ENCODE results near the gene ALDH6A1. TPM values are rescaled to one million over a fixed set of nuclear protein-coding genes. Genes with fewer than 3 reads are reported as not detected.

Gene ALDH6A1
- total RNA-seq, 1 experiment from 2014 or later, result 43.0 TPM

- no peak overlapping the region for H3K4me3 ChIP-seq (ENCODE audit: low read length)
- H3K79me2 ChIP-seq (ENCODE audit: low read length), result no peaks in the 10 kb centered on the region
- H3K36me3 ChIP-seq (ENCODE audit: insufficient read depth, low read length), result no peaks in the 10 kb centered on the region
- H2AFZ ChIP-seq (ENCODE audit: low read length), result no peak overlapping the region
- no peak overlapping the region for H3K4me2 ChIP-seq (ENCODE audit: low read depth, low read length, poor library complexity, severe bottlenecking)
- H3K27ac ChIP-seq (ENCODE audit: low read length), result no peak overlapping the region
- H3K9me2 ChIP-seq (replicated peaks; ENCODE audit: insufficient read depth, low read length), result no peaks in the 10 kb centered on the region
- H3K27me3 ChIP-seq (ENCODE audit: low read length), result no peaks in the 10 kb centered on the region
- H3K9me3 ChIP-seq (ENCODE audit: low read length), result no peaks in the 10 kb centered on the region
- no peaks in the 10 kb centered on the region for H3K4me1 ChIP-seq (ENCODE audit: low read length)
- H4K20me1 ChIP-seq (ENCODE audit: insufficient read depth, low read depth, low read length), result no peaks in the 10 kb centered on the region
- DNase-seq, result peak; percentile 89
- no peak overlapping the region for H3K9ac ChIP-seq (ENCODE audit: low read length)
Measured at GRCh38 chr14:74038020-74038859, 46.0 kb downstream of the ALDH6A1 start.

- no peaks in the 10 kb centered on the region for H3K4me1 ChIP-seq (ENCODE audit: low read length)
- no peak overlapping the region for H3K4me2 ChIP-seq (ENCODE audit: low read depth, low read length, poor library complexity, severe bottlenecking)
- H3K9me3 ChIP-seq (ENCODE audit: low read length), result no peaks in the 10 kb centered on the region
- no peak overlapping the region for H3K27ac ChIP-seq (ENCODE audit: low read length)
- H3K9ac ChIP-seq (ENCODE audit: low read length), result no peak overlapping the region
- H3K9me2 ChIP-seq (replicated peaks; ENCODE audit: insufficient read depth, low read length), result no peaks in the 10 kb centered on the region
- H3K36me3 ChIP-seq (ENCODE audit: insufficient read depth, low read length), result no peaks in the 10 kb centered on the region
- no peaks in the 10 kb centered on the region for H4K20me1 ChIP-seq (ENCODE audit: insufficient read depth, low read depth, low read length)
- DNase-seq, result no peak
- H3K4me3 ChIP-seq (ENCODE audit: low read length), result no peak overlapping the region
- H3K79me2 ChIP-seq (ENCODE audit: low read length), result no peaks in the 10 kb centered on the region
- H2AFZ ChIP-seq (ENCODE audit: low read length), result no peak overlapping the region
- no peaks in the 10 kb centered on the region for H3K27me3 ChIP-seq (ENCODE audit: low read length)
Measured at GRCh38 chr14:74035556-74035955, 48.7 kb downstream of the ALDH6A1 start.

GRCh38 chr14:74034572-74034971 lies 49.7 kb downstream of the ALDH6A1 start:
- no peaks in the 10 kb centered on the region for H3K27me3 ChIP-seq (ENCODE audit: low read length)
- no peaks in the 10 kb centered on the region for H3K9me2 ChIP-seq (replicated peaks; ENCODE audit: insufficient read depth, low read length)
- H3K9ac ChIP-seq (ENCODE audit: low read length), result no peak overlapping the region
- no peak overlapping the region for H2AFZ ChIP-seq (ENCODE audit: low read length)
- H4K20me1 ChIP-seq (ENCODE audit: insufficient read depth, low read depth, low read length), result no peaks in the 10 kb centered on the region
- H3K36me3 ChIP-seq (ENCODE audit: insufficient read depth, low read length), result no peaks in the 10 kb centered on the region
- H3K4me1 ChIP-seq (ENCODE audit: low read length), result no peaks in the 10 kb centered on the region
- no peaks in the 10 kb centered on the region for H3K9me3 ChIP-seq (ENCODE audit: low read length)
- no peak overlapping the region for H3K27ac ChIP-seq (ENCODE audit: low read length)
- no peak for DNase-seq
- no peak overlapping the region for H3K4me2 ChIP-seq (ENCODE audit: low read depth, low read length, poor library complexity, severe bottlenecking)
- H3K4me3 ChIP-seq (ENCODE audit: low read length), result no peak overlapping the region
- H3K79me2 ChIP-seq (ENCODE audit: low read length), result no peaks in the 10 kb centered on the region

DNA sequence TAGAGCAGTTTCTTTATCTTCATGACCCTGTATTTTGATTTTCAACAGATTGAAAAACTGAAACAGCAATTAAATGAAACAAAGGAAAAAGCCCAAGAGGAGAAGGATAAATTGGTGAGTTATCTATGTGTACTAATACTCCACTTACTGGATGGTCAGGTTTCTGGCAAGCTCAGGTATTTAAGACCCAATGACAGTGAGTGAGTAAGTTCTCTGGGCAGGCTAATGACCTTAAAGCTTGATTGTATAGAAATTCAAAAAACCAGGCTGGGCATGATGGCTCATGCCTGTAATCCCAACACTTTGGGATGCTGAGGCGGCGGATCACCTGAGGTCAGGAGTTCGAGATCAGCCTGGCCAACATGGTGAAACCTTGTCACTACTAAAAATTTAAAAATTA lies 55.1 kb downstream of the ALDH6A1 start:
- Histone ChIP-seq H3K9me3 (ENCODE audit: low read length) (no peaks in the 10 kb centered on the region), H3K27ac (ENCODE audit: low read length) (no peak overlapping the region), H3K9ac (ENCODE audit: low read length) (no peak overlapping the region), H4K20me1 (ENCODE audit: insufficient read depth, low read depth, low read length) (no peaks in the 10 kb centered on the region), H3K9me2 (replicated peaks; ENCODE audit: insufficient read depth, low read length) (no peaks in the 10 kb centered on the region), H3K4me1 (ENCODE audit: low read length) (no peaks in the 10 kb centered on the region), H3K4me2 (ENCODE audit: low read depth, low read length, poor library complexity, severe bottlenecking) (no peak overlapping the region), H3K27me3 (ENCODE audit: low read length) (no peaks in the 10 kb centered on the region), H2AFZ (ENCODE audit: low read length) (no peak overlapping the region), H3K36me3 (ENCODE audit: insufficient read depth, low read length) (no peaks in the 10 kb centered on the region), H3K4me3 (ENCODE audit: low read length) (no peak overlapping the region), H3K79me2 (ENCODE audit: low read length) (no peaks in the 10 kb centered on the region)
- DNase-seq, result no peak

- no peaks in the 10 kb centered on the region for H3K9me3 ChIP-seq (ENCODE audit: low read length)
- H3K4me1 ChIP-seq (ENCODE audit: low read length), result peaks cover 12% of the 10 kb centered on the region
- no peaks in the 10 kb centered on the region for H3K9me2 ChIP-seq (replicated peaks; ENCODE audit: insufficient read depth, low read length)
- H3K27ac ChIP-seq (ENCODE audit: low read length), result no peak overlapping the region
- H3K36me3 ChIP-seq (ENCODE audit: insufficient read depth, low read length), result no peaks in the 10 kb centered on the region
- DNase-seq, result no peak
- no peaks in the 10 kb centered on the region for H4K20me1 ChIP-seq (ENCODE audit: insufficient read depth, low read depth, low read length)
- no peak overlapping the region for H3K9ac ChIP-seq (ENCODE audit: low read length)
- no peak overlapping the region for H3K4me2 ChIP-seq (ENCODE audit: low read depth, low read length, poor library complexity, severe bottlenecking)
- no peaks in the 10 kb centered on the region for H3K27me3 ChIP-seq (ENCODE audit: low read length)
- no peak overlapping the region for H2AFZ ChIP-seq (ENCODE audit: low read length)
- H3K79me2 ChIP-seq (ENCODE audit: low read length), result peaks cover 13% of the 10 kb centered on the region
- H3K4me3 ChIP-seq (ENCODE audit: low read length), result no peak overlapping the region
Measured at GRCh38 chr14:74022346-74022745, 61.9 kb downstream of the ALDH6A1 start.

DNA sequence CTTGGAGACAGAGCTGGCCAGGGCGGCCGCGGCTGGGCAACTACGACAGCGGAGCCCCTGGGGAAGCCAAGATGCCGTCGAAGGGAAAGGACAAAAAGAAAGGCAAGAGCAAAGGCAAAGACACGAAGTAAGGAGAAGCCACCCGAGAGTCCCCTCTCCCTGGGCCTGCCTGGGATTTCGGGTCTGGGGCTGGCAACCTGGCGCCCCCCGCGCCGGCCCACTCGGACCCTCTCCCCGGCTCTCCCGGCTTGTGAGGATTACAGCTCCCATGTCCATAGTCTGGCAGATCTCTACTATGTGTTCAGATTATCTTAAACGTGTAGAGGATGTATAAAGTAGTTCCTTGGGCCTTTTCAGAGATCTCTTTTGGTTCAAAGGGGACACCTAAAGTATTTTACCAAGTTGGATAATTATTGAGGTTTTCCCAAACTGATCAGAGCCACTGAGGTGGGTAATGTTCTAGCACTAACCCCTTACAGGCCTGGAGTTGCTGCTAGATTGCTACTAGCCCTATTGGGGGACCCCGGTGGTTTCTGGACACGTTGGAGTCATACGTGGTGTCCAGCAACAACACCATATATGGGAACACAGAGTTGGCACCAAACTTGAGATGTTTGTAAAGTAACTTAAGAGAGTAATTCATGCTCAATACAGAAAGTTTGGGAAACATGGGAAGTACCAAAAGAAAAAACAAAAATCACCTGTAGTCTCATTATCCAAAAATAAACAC lies 64.7 kb downstream of the ALDH6A1 start:
- H3K4me3 ChIP-seq (ENCODE audit: low read length), result peak overlapping the region; percentile 95
- no peaks in the 10 kb centered on the region for H3K9me3 ChIP-seq (ENCODE audit: low read length)
- peaks cover 25% of the 10 kb centered on the region for H3K79me2 ChIP-seq (ENCODE audit: low read length)
- no peaks in the 10 kb centered on the region for H3K9me2 ChIP-seq (replicated peaks; ENCODE audit: insufficient read depth, low read length)
- no peaks in the 10 kb centered on the region for H3K27me3 ChIP-seq (ENCODE audit: low read length)
- peak overlapping the region; percentile 81 for H3K4me2 ChIP-seq (ENCODE audit: low read depth, low read length, poor library complexity, severe bottlenecking)
- H3K4me1 ChIP-seq (ENCODE audit: low read length), result peaks cover 20% of the 10 kb centered on the region
- H3K27ac ChIP-seq (ENCODE audit: low read length), result no peak overlapping the region
- DNase-seq, result no peak
- H4K20me1 ChIP-seq (ENCODE audit: insufficient read depth, low read depth, low read length), result no peaks in the 10 kb centered on the region
- no peaks in the 10 kb centered on the region for H3K36me3 ChIP-seq (ENCODE audit: insufficient read depth, low read length)
- peak overlapping the region; percentile 74 for H2AFZ ChIP-seq (ENCODE audit: low read length)
- H3K9ac ChIP-seq (ENCODE audit: low read length), result peak overlapping the region; percentile 96

- peak within 1 kb of the TSS; percentile 95 for H3K4me3 ChIP-seq (ENCODE audit: low read length)
- H4K20me1 ChIP-seq (ENCODE audit: insufficient read depth, low read depth, low read length), result no peaks in the 10 kb centered on the region
Measured at GRCh38 chr14:74018586-74019407, 65.5 kb downstream of the ALDH6A1 start, which contains the start of the genes BBOF1 and ENTPD5. TSS of gene BBOF1 (plus strand) at chr14:74019349. CDS start at chr14:74019479, 130 bp downstream. TSS of gene ENTPD5 (minus strand) at chr14:74019288. CDS start at chr14:73988102, 31,186 bp downstream.

More at GRCh38 chr14:74018586-74019407, 65.5 kb downstream of the ALDH6A1 start, which contains the start of the genes BBOF1 and ENTPD5:
- H3K79me2 ChIP-seq (ENCODE audit: low read length), result peaks cover 25% of the 10 kb centered on the region
- H3K4me2 ChIP-seq (ENCODE audit: low read depth, low read length, poor library complexity, severe bottlenecking), result peak within 1 kb of the TSS; percentile 81
- DNase-seq, result peak; percentile 96
- H3K9me3 ChIP-seq (ENCODE audit: low read length), result no peaks in the 10 kb centered on the region
- H3K9ac ChIP-seq (ENCODE audit: low read length), result peak within 1 kb of the TSS; percentile 96
- peaks cover 20% of the 10 kb centered on the region for H3K4me1 ChIP-seq (ENCODE audit: low read length)
- H3K36me3 ChIP-seq (ENCODE audit: insufficient read depth, low read length), result no peaks in the 10 kb centered on the region
- no peaks in the 10 kb centered on the region for H3K9me2 ChIP-seq (replicated peaks; ENCODE audit: insufficient read depth, low read length)
- peak within 1 kb of the TSS; percentile 88 for H2AFZ ChIP-seq (ENCODE audit: low read length)
- peak within 1 kb of the TSS; percentile 42; the same call in 1 of the 2 replicates for H3K27ac ChIP-seq (ENCODE audit: low read length)
- no peaks in the 10 kb centered on the region for H3K27me3 ChIP-seq (ENCODE audit: low read length)
